ENCODE results near the gene MYH11. TPM values are rescaled to one million over a fixed set of nuclear protein-coding genes. Genes with fewer than 3 reads are reported as not detected.

Gene MYH11
- total RNA-seq, 1 donor from 2014 or later = 0.04 TPM

DNA sequence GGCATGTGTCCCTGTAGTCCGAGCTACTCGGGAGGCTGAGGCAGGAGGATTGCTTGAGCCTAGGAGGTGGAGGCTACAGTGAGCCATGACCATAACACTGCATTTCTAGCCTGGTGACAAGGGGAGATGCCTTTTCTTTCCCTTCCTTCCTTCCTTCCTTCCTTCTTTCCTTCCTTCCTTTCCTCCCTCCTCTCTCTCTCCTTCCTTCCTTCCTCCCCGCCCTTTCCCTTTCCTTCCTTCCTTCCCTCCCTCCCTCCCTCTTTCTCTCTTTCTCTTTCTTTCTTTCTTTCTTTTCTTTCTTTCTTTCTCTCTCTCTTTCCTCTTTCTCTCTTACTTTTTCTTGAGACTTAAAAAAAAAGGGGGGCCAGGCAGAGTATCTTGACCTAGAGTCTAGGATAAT is 34.7 kb upstream of the MYH11 start:
- Histone ChIP-seq H3K4me3 (ENCODE audit: low read depth, low read length) (no peak overlapping the region), H3K27me3 (ENCODE audit: control insufficient read depth, insufficient read depth, low read length) (no peaks in the 10 kb centered on the region), H3K36me3 (ENCODE audit: control insufficient read depth, insufficient read depth, low read length) (no peaks in the 10 kb centered on the region)
- no peak for DNase-seq (ENCODE audit: low read depth)
- TF ChIP-seq, protein P1, sequence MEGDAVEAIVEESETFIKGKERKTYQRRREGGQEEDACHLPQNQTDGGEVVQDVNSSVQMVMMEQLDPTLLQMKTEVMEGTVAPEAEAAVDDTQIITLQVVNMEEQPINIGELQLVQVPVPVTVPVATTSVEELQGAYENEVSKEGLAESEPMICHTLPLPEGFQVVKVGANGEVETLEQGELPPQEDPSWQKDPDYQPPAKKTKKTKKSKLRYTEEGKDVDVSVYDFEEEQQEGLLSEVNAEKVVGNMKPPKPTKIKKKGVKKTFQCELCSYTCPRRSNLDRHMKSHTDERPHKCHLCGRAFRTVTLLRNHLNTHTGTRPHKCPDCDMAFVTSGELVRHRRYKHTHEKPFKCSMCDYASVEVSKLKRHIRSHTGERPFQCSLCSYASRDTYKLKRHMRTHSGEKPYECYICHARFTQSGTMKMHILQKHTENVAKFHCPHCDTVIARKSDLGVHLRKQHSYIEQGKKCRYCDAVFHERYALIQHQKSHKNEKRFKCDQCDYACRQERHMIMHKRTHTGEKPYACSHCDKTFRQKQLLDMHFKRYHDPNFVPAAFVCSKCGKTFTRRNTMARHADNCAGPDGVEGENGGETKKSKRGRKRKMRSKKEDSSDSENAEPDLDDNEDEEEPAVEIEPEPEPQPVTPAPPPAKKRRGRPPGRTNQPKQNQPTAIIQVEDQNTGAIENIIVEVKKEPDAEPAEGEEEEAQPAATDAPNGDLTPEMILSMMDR (IDR thresholded peaks at IDR 0.05; ENCODE audit: insufficient read depth, low read length, poor library complexity, severe bottlenecking) = no peak

- DNase-seq (ENCODE audit: low read depth) = peak; percentile 96
- Histone ChIP-seq H3K27me3 (ENCODE audit: control insufficient read depth, insufficient read depth, low read length) (no peaks in the 10 kb centered on the region), H3K36me3 (ENCODE audit: control insufficient read depth, insufficient read depth, low read length) (no peaks in the 10 kb centered on the region), H3K4me3 (ENCODE audit: low read depth, low read length) (peak within 1 kb of the TSS; percentile 55)
- TF ChIP-seq, protein P1 (IDR thresholded peaks at IDR 0.05; ENCODE audit: insufficient read depth, low read length, poor library complexity, severe bottlenecking) = no peak
These were observed 31.5 kb upstream of the MYH11 start, which contains the start of gene CEP20 for GRCh38 chr16:15888072-15888976. TSS of gene CEP20 (minus strand) at chr16:15888603. CDS start at chr16:15888585, 18 bp downstream.

- no peak for DNase-seq (ENCODE audit: low read depth)
- Histone ChIP-seq H3K36me3 (ENCODE audit: control insufficient read depth, insufficient read depth, low read length) (no peaks in the 10 kb centered on the region), H3K4me3 (ENCODE audit: low read depth, low read length) (peak overlapping the region; percentile 55), H3K27me3 (ENCODE audit: control insufficient read depth, insufficient read depth, low read length) (no peaks in the 10 kb centered on the region)
- TF ChIP-seq, protein P1 (IDR thresholded peaks at IDR 0.05; ENCODE audit: insufficient read depth, low read length, poor library complexity, severe bottlenecking) = no peak
These were observed 30.5 kb upstream of the MYH11 start for GRCh38 chr16:15887283-15887682.

DNA sequence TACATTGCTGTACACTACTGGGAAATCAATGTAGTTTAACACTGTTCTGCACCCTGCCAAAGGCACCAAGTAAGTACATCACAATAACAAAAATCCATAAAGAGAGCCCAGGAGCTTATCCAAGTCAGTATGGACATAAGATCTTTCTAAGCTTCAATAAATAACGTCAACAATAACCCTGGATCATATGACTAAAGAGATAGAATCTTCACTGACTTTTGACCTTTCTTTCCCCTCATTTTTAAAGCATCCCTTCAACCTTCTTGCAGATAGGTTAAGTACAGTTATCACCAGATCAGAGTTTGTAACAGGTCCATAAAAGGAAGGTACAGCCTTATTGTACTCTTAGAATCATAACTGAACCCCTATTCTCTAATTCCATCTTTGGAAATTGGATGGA is 29.2 kb upstream of the MYH11 start:
- Histone ChIP-seq H3K27me3 (ENCODE audit: control insufficient read depth, insufficient read depth, low read length) (no peaks in the 10 kb centered on the region), H3K4me3 (ENCODE audit: low read depth, low read length) (no peak overlapping the region), H3K36me3 (ENCODE audit: control insufficient read depth, insufficient read depth, low read length) (no peaks in the 10 kb centered on the region)
- DNase-seq (ENCODE audit: low read depth) = no peak
- TF ChIP-seq, protein P1 (IDR thresholded peaks at IDR 0.05; ENCODE audit: insufficient read depth, low read length, poor library complexity, severe bottlenecking) = no peak

DNA sequence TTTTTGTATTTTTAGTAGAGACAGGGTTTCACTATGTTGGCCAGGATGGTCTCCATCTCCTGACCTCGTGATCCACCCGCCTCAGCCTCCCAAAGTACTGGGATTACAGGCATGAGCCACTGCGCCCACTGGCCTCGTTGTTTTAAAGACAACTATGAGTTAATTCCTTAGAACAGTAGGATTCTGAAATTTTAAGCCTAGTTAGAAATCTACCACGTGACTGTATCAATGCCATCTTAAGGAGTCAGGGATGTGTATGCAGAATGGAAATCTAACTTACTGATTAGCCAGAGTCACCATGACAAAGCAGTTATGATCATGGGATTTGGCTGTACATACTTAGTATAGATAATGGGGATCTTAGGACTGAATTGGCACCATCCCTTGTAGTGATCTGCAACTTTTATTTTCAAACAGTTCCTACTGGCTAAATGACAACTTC is 28.8 kb upstream of the MYH11 start:
- Histone ChIP-seq H3K27me3 (ENCODE audit: control insufficient read depth, insufficient read depth, low read length) (no peaks in the 10 kb centered on the region), H3K4me3 (ENCODE audit: low read depth, low read length) (no peak overlapping the region), H3K36me3 (ENCODE audit: control insufficient read depth, insufficient read depth, low read length) (no peaks in the 10 kb centered on the region)
- TF ChIP-seq, protein P1 (IDR thresholded peaks at IDR 0.05; ENCODE audit: insufficient read depth, low read length, poor library complexity, severe bottlenecking) = no peak
- DNase-seq (ENCODE audit: low read depth) = no peak
